NCI-H2107 (cell line): ENCODE results near the gene WFIKKN1.

Source experiments
- DNase-seq: peaks from one replicate; lab custom pipeline; 2025; lab: John Stamatoyannopoulos, UW

Gene WFIKKN1

GRCh38 chr16:624526-625070 is 6.2 kb upstream of the WFIKKN1 start:
- no peak for DNase-seq

GRCh38 chr16:625117-625976 is 5.4 kb upstream of the WFIKKN1 start:
- DNase-seq: no peak

- no peak for DNase-seq
Measured at GRCh38 chr16:625977-626765, 4.6 kb upstream of the WFIKKN1 start.

- DNase-seq: no peak
Measured at GRCh38 chr16:626787-627453, 3.9 kb upstream of the WFIKKN1 start.

GRCh38 chr16:627454-628239 is 3.1 kb upstream of the WFIKKN1 start:
- DNase-seq: no peak

GRCh38 chr16:628321-629061 is 2.3 kb upstream of the WFIKKN1 start:
- DNase-seq: no peak

GRCh38 chr16:629185-629832 is 1.5 kb upstream of the WFIKKN1 start:
- DNase-seq: no peak

- no peak for DNase-seq
Measured at GRCh38 chr16:629833-630248, 944 bp upstream of the WFIKKN1 start.

GRCh38 chr16:630249-630814 is 453 bp upstream of the WFIKKN1 start:
- no peak for DNase-seq

- DNase-seq: no peak
Measured at GRCh38 chr16:631808-632358, 1.1 kb downstream of the WFIKKN1 start.

GRCh38 chr16:632486-633335 is 1.9 kb downstream of the WFIKKN1 start:
- DNase-seq: no peak

- no peak for DNase-seq
Measured at GRCh38 chr16:633336-634050, 2.7 kb downstream of the WFIKKN1 start.

- DNase-seq: no peak
Measured at GRCh38 chr16:634051-634670, 3.4 kb downstream of the WFIKKN1 start.

- DNase-seq: no peak
Measured at GRCh38 chr16:634996-635395, 4.2 kb downstream of the WFIKKN1 start.

GRCh38 chr16:635573-636205 is 4.9 kb downstream of the WFIKKN1 start:
- no peak for DNase-seq

- peak; percentile 85 for DNase-seq
Measured at GRCh38 chr16:636206-637080, 5.7 kb downstream of the WFIKKN1 start, which contains the start of gene METTL26. Gene METTL26, minus strand, starts transcription at chr16:636305. Its CDS starts 15 bp downstream, at chr16:636290.
